GM18858 (cell line): ENCODE measurements around the gene SERP1.

ENCODE experiments used
- ATAC-seq: cut with Tn5 transposase; IDR thresholded peaks from one replicate; pipeline ENCODE4 v1.9.1; 2021; ENCODE audit not compliant: unreplicated experiment

SERP1 gene

GRCh38 chr3:150494411-150494977, 51.8 kb downstream of the SERP1 start:
- no peak for ATAC-seq
